GM19193 (cell line): ENCODE measurements around the gene TACC2.

Experiments
- POLR2A ChIP-seq: IDR thresholded peaks from 4 replicates; pipeline ENCODE4 v1.6.1; 2011; ENCODE audit not compliant: insufficient read depth, insufficient read length; ENCODE audit errors: extremely low read depth

TACC2 gene

DNA sequence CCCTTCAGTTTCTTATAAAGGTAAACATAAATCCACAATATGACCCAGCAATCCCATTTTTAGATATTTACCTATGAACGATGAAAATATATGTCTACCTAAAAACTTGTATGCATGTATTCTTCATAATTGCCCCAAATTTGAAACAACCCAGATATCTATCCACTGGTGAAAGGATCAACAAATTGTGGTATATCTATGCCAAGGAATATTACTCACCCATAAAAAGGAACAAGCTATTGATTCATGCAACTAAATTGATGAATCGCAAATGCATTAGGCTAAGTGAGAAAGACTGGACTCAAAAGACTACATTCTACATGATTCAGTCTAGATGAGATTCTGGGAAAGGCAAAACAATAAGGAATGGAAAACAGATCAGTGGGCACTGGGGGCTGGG lies 156.2 kb downstream of the TACC2 start:
- no peak for TF ChIP-seq POLR2A

DNA sequence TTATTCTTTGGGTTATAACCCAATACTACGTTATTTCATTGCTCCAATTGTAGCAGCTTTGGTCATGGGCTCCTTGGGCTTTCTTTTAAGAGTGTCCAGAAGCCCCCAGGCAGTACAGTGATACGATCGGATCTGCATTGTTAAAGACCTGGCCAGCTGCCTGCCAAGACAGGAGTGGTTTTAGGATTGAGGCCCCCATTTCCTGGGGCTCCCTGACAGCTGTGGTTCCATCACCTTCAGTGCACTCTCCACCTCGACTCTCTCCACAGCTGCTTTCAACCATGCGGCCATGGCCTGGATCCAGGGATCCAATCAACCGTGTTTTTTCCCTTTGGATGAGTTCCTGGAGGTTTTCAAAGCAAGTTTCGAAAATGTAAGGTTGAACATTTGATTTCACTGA lies 158.7 kb downstream of the TACC2 start:
- no peak for TF ChIP-seq POLR2A

DNA sequence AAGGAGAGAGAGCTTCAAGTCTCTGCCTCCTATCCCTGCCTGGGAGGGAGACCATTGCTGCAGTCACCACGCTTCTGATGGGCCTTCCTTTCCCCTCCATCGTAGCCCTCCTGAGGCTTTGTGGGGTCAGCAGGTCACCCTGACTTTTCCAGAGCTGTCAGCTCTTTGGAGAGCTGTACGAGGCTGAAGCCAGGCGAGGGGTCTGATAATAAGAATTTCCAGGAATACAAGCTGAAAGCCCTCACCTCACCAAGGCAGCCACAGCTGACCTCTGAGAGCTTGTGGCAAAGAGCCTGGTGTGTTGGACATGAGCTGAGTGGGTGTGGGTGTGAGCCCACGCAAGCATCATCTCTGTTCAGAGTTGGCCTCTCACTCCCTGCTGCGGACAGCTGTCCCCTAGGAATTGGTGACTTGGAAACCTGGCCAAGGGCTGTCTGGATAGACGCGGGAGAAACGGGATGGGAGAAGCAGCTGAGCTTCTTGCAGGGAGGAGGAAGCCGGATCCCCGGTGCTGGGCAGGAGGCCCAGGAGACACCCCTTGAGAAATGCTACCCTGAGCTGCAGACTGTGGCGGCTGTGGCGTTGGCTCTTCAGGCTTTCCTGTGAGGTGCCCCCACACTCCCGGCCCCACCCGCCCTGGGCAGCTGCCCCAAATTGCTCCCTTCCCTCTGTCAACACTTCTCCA lies 160.1 kb downstream of the TACC2 start:
- no peak for TF ChIP-seq POLR2A

DNA sequence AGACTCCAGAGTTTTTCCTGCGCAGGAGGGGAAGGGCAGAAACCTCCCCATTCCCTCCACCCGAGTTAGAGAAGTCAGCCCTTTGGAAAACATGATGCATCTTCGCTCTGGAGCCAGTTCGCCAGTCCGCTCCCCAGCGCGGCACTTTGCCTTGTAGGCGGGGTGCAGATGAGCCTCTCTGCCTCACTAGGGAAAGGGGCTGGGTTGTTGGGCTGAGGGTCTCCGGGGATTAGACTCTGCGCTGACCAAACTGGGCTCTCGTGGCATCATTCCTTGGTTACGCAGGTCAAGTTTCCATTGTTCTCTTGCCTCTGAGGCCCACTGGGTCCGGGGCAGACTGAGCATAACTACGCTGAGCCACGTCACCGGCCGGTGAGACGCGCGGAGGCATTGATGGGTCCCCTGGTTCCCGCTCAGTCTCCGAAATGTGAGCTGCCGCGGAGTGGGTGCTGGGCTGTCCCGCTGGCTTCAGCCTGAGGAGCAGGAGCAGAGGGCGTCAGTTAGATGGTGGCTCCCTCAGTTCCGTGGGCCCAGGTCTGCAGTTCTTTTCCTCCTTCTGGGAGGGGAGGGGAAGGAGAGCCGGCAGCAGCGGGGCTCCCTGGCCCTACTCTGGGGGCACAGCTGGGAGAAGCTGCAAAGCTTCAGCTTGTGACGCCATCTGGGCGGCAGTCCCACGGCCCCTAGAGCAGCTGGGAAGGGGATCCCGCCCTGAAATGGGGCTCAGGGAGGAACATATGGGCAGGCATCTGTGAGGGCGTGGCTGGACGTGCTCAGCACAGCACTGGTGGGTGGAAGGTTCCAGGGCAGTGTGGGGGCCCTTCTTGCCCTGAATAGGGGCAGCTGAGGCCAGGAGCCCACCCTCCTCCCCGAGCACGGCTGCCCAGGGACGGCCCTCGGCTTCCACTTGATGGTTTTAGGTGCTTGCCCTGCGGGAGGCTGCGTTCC lies 160.9 kb downstream of the TACC2 start:
- no peak for TF ChIP-seq POLR2A

DNA sequence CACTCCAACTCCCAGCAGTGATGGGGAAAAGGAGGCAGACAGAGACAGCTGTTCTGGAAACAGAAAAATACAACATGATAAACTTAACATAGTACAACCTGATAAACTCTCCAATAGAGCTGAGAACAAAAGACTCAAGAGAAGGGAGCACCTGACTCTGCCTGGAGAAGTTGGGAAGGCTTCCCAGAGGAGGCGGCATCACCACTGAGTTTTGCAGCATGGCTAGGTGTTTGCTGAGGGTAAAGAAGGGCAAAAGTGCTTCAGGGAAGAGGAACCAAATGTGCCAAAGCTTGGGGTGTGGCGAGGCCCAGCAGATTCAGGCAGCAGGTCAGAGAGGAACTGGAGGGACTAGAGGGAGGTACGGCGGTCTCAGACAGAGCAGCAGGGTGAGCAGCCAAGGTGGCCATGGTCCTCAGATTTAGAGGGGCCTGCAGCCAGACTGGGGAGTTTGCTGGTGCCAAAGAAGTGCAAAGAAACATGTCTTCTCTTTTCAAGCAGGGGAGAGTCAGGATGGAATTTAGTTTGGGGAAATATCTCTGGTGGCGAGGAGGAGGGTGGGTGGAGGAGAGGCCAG lies 162.2 kb downstream of the TACC2 start:
- TF ChIP-seq POLR2A: no peak

DNA sequence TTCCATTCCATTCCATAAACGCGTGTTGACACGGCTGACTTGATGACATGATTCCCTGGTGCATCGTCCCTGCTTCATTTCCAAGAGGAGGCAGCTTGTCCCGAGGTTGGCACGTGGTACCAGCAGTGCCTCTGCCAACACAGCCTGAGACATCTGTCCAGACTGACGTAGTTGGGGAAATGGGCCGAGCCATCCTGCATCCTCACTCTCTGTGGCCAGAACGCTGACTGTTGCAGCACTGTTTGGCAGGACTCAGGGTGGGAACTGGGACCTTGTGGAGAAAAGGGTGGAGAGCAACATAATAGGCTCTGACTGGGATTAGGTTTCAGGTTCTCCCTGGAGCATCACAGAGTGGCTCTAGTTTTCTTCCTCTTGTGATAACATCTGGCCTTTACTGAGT lies 163.6 kb downstream of the TACC2 start:
- TF ChIP-seq POLR2A: no peak

DNA sequence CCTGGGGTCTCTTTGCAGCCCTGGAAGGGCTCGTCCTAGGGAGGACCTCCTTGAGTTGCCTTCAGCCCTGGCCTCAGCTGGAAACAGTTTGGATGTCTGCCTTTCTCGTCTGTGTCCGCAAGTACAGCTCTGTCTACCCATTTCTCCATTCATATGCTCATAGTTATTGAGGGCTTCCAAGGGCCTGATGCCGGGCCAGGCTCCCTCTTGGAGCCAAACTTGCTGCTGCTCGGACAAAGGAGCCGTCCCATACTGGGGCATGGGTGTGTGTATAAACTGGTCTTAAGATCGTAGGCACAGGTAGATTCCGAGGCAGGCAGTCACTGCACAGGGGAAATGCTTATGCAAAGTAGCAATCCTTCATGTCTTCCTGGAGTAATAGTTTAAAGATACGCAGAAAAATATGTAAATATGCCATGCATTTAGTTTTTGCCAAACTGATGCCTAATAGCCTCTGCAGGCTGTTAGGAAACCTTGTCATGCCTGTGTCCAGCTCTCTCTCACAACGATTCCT lies 165.1 kb downstream of the TACC2 start:
- no peak for TF ChIP-seq POLR2A

DNA sequence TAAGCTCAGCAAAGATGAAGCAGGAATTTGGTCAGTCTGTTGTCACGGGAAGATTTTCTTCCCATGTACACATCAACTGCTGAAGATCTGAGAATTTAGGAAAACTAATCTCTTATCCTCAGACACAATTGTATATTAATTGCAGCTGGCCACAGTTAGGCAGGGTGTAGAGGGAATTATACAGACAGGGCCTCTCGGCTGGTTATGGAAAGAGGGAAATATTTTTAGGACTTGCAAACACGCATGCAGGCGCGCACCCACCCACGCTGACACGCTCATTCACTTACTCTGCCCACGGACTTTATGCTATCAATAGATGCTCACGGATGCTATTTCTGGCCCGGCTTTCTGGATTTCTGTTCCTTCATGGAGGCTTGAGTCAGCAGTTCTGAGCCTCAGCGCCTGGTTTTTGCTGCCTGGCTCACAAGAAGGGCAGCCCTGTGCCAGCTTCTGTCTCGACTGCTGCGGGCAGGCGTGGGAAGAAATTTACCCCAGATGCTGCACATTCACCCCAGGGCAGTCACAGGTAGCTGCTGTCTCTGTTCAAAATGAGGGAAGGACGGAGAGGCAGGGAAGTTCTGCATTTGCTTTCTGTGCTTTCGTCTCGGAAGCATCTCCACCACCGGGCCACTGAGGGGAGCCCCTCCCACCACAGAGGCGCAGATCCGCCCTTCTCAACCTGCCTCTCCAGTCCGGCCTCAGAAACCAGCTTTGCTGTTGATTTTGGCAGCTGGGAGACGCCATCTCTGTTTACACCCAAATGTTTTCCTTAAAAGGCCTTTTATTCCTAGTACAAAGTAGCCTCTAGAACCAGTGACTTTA lies 165.8 kb downstream of the TACC2 start:
- no peak for TF ChIP-seq POLR2A

DNA sequence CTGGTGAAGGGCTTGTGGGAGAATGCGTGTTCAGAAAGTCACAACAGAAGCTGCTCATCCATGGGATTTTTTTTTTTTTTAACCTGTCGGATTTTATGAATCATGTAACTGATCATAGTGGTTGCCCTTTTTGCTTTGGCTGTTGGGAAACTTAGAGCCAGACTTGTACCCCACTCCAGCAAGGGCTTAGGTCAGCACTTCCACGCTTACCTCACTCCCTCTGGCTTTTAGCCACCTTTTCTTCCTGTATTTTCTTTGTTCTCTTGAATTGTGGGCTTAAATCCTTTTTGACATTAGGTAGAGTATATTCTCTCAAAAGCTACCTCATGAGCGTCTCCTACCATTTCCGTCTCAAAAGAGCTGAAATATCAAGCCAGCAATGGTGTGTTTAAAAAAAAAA lies 168.5 kb downstream of the TACC2 start:
- TF ChIP-seq POLR2A: no peak

DNA sequence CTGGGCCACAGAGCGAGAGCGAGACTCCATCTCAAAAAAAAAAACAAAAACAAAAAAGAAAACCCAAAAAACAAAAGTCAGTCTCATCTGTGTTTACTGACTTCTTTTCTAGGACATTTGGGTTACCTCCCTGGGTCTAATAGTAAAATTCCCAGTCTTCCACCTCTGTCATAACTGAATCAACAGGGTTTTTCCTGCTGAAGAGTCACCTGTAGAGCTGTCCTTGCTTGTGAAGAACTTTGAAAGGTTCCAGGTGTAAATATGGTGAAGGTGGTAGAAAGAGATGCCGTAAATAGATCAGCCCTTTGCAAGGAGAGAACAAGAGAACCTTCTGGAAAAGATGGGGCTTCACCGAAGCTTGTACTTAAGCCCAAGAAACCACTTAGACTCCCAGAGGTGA lies 169.4 kb downstream of the TACC2 start:
- no peak for TF ChIP-seq POLR2A

DNA sequence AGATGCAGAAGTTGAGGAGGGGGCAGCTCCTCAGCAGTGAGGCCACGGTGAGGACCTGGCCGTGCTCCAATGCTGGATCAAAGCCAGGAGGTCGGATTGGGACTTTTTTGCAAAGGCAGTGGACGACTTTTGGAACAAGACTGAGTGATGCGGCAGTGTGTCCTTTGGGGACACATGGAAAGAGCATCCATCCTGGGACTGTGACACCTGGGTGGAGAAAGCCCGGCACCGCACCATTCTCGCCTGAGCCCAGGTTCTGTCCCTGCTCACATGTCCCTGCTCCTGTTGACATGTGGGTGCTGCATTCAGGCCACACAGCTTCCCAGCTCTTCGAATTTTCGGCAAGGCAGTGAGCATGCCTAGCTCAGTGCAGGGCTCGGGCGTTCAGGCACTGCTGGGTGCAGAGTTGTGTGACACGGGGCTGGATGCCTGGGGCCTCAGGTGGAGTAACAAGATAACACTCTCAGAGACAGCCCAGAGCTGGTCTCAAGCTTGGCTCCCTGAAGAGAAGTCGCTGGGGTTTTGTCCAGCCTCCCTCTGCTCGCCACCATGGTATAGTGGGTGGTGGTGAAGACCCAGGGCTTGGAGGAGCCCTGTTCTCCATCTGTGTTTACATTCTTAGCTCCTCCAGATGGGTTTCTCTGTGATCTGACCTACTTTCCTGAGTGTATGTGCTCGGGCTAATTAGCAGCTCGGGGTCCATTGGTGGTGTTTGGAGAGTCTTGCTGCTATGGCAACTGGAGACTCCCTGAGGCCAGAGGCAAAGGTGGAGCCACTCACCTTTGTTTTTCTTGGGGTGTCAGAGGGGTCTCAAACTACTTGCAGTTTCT lies 170.4 kb downstream of the TACC2 start:
- TF ChIP-seq POLR2A: no peak

DNA sequence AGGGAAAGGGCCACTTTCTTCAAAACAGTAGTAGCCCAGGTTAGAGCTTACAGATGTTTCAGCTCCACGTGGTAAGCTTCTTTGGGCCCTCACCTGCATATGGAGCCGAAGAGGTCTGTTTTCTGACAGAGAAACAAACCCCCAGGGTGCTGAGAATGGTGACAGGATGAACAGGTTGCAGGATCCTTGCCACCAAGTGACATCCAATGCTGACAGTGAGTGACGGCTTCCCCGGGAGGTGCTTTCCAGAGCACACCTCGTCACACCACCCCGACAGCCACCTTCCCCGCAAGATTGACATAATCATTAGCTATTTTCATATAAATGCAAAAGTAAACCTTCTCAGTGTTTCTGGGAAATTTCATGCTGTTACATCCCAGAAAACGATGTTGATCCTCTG lies 172.8 kb downstream of the TACC2 start:
- no peak for TF ChIP-seq POLR2A

DNA sequence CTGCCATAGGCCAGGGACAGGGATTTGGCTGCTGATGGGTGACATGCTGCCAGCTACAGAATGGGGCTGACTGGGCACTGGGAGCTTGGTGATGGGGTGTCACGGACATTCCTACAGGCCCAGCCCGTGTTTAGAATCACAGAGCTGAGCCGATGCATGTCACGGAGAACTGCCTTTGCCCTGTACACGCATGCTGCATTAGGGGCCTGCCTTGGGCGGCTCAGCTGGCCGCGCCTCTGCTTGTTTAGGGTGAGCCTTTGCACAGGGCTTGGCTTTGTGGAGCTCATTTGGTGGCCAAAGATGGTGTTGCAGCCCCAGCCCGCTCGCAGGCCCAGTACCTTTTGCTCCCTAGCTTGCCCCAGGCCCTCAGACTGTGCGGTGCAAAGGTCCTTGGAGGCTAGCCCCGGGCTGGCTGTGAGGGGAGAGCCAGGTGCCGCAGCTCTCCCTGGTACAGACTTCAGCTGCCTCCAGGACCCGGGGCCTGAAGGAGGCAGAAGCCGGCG lies 173.8 kb downstream of the TACC2 start:
- no peak for TF ChIP-seq POLR2A
